ENCODE results near the gene PHF10. TPM values are rescaled to one million over a fixed set of nuclear protein-coding genes. Genes with fewer than 3 reads are reported as not detected.

Gene PHF10
- polyA plus RNA-seq, 1 of the 3 experiments (the other 2 are of a cell fraction): 23.5 TPM

GRCh38 chr6:169746556-169746955 is 22.3 kb upstream of the PHF10 start:
- Histone ChIP-seq H3K9me2 (no peaks in the 10 kb centered on the region), H3F3A (replicated peaks; ENCODE audit: insufficient read depth) (no peaks in the 10 kb centered on the region)
- CTCF ChIA-PET: no interaction called here

GRCh38 chr6:169745405-169745804 is 21.1 kb upstream of the PHF10 start:
- H3K27me3 ChIP-seq (ENCODE audit: insufficient read depth): no peaks in the 10 kb centered on the region
- H3K36me3 ChIP-seq (replicated peaks in 1 of 2; ENCODE audit: control insufficient read depth in 1 of 2, insufficient read depth in 2 of 2, low read length in 1 of 2): peaks cover 4 to 21% of the 10 kb centered on the region in 2 experiments
- 71% methylated on average over 3 of the region's 3 CpGs for WGBS (ENCODE audit: low lambda C conversion rate)
- H3K27ac ChIP-seq (ENCODE audit: low read depth in 2 of 2, low read length in 1 of 2): no peak overlapping the region
- no peaks in the 10 kb centered on the region for H3F3A ChIP-seq (replicated peaks; ENCODE audit: insufficient read depth)
- ChIA-PET CTCF (no interaction called here), POLR2A (no interaction called here)
- H3K4me2 ChIP-seq: no peak overlapping the region
- no peaks in the 10 kb centered on the region for H4K20me1 ChIP-seq (ENCODE audit: insufficient read depth)
- peaks cover 15% of the 10 kb centered on the region for H3K79me2 ChIP-seq (ENCODE audit: insufficient read depth)
- no peak overlapping the region for H2AFZ ChIP-seq (ENCODE audit: low read depth)
- DNase-seq: no peak
- H3K9me2 ChIP-seq: no peaks in the 10 kb centered on the region
- H3K9ac ChIP-seq: no peak overlapping the region
- H3K4me3 ChIP-seq (ENCODE audit: low read depth in 2 of 2, low read length in 1 of 2): no peak overlapping the region
- 0 out of 2 replicates have a peak, but pooled peaks cover 5% of the 10 kb centered on the region for H3K9me3 ChIP-seq
- peaks cover 0 to 6% of the 10 kb centered on the region in 2 experiments; a peak in 2 of 4 replicates for H3K4me1 ChIP-seq (ENCODE audit: control insufficient read depth in 1 of 2, insufficient read depth in 2 of 2, low read depth in 1 of 2, low read length in 1 of 2)
- TF ChIP-seq EP300 (IDR thresholded peaks at IDR 0.05; ENCODE audit: borderline replicate concordance in 1 of 2, low read depth in 1 of 2, low read length in 1 of 2) (no peak), GABPA (IDR thresholded peaks at IDR 0.05; ENCODE audit: low read depth) (no peak), CHD2 (IDR thresholded peaks at IDR 0.05; ENCODE audit: low read length, partially characterized antibody) (no peak), FOXJ3 (CRISPR knock-in tag; IDR thresholded peaks at IDR 0.05) (no peak), RAD21 (IDR thresholded peaks at IDR 0.05; ENCODE audit: low read length) (no peak), REST (IDR thresholded peaks at IDR 0.05; ENCODE audit: low read depth, low read length) (no peak), ELF1 (IDR thresholded peaks at IDR 0.05) (no peak), TCF12 (IDR thresholded peaks at IDR 0.05) (no peak), TEAD4 (IDR thresholded peaks at IDR 0.05; ENCODE audit: borderline replicate concordance, insufficient read depth) (no peak), TAF1 (IDR thresholded peaks at IDR 0.05; ENCODE audit: borderline replicate concordance, low read depth, low read length) (no peak)

More at GRCh38 chr6:169746556-169746955, 22.3 kb upstream of the PHF10 start:
- no peak overlapping the region for H2AFZ ChIP-seq (ENCODE audit: low read depth)
- H3K4me1 ChIP-seq (ENCODE audit: control insufficient read depth in 1 of 2, insufficient read depth in 2 of 2, low read depth in 1 of 2, low read length in 1 of 2): peaks cover 0 to 7% of the 10 kb centered on the region in 2 experiments; a peak in 2 of 4 replicates
- H3K79me2 ChIP-seq (ENCODE audit: insufficient read depth): peaks cover 25% of the 10 kb centered on the region
- H4K20me1 ChIP-seq (ENCODE audit: insufficient read depth): no peaks in the 10 kb centered on the region
- POLR2A ChIA-PET: no interaction called here
- H3K27me3 ChIP-seq (ENCODE audit: insufficient read depth): no peaks in the 10 kb centered on the region
- H3K27ac ChIP-seq (ENCODE audit: low read depth in 2 of 2, low read length in 1 of 2): no peak overlapping the region
- DNase-seq: no peak
- no peak overlapping the region for H3K4me3 ChIP-seq (ENCODE audit: low read depth in 2 of 2, low read length in 1 of 2)
- 0 out of 2 replicates have a peak, but pooled peaks cover 5% of the 10 kb centered on the region for H3K9me3 ChIP-seq
- 94% methylated on average over 1 of the region's 1 CpG for WGBS (ENCODE audit: low lambda C conversion rate)
- peaks cover 4 to 21% of the 10 kb centered on the region in 2 experiments for H3K36me3 ChIP-seq (replicated peaks in 1 of 2; ENCODE audit: control insufficient read depth in 1 of 2, insufficient read depth in 2 of 2, low read length in 1 of 2)
- no peak for TF ChIP-seq USF1 (IDR thresholded peaks at IDR 0.05; ENCODE audit: borderline replicate concordance, low read depth)
- no peak for TF ChIP-seq TAF1 (IDR thresholded peaks at IDR 0.05; ENCODE audit: borderline replicate concordance, low read depth, low read length)
- no peak for TF ChIP-seq TCF12 (IDR thresholded peaks at IDR 0.05)
- TF ChIP-seq FOXM1 (IDR thresholded peaks at IDR 0.05; ENCODE audit: low read depth): no peak
- TF ChIP-seq USF2 (IDR thresholded peaks at IDR 0.05; ENCODE audit: borderline replicate concordance, low read depth, low read length): no peak
- TF ChIP-seq ZBTB33 (IDR thresholded peaks at IDR 0.05; ENCODE audit: borderline replicate concordance, low read depth): no peak
- TF ChIP-seq RFX5 (IDR thresholded peaks at IDR 0.05; ENCODE audit: low read length): no peak
- no peak for TF ChIP-seq FOSL2 (IDR thresholded peaks at IDR 0.05; ENCODE audit: borderline replicate concordance, low read depth)
- no peak for TF ChIP-seq TEAD4 (IDR thresholded peaks at IDR 0.05; ENCODE audit: borderline replicate concordance, insufficient read depth)
- TF ChIP-seq SMC3 (IDR thresholded peaks at IDR 0.05; ENCODE audit: low read depth, low read length): no peak
- TF ChIP-seq RXRA (IDR thresholded peaks at IDR 0.05; ENCODE audit: borderline replicate concordance, low read depth): no peak
- TF ChIP-seq NFIC (IDR thresholded peaks at IDR 0.05; ENCODE audit: borderline replicate concordance): no peak
- no peak for TF ChIP-seq GABPA (IDR thresholded peaks at IDR 0.05; ENCODE audit: low read depth)
- TF ChIP-seq ELF1 (IDR thresholded peaks at IDR 0.05): no peak
- no peak overlapping the region for H3K9ac ChIP-seq
- no peak overlapping the region for H3K4me2 ChIP-seq

Data from SK-N-SH (cell line).